Endothelial cell of umbilical vein (primary cell): ENCODE data around the gene LITAFD. TPM values are rescaled to one million over a fixed set of nuclear protein-coding genes. Genes with fewer than 3 reads are reported as not detected.

Experiments used
- BruUV-seq: library from RNA; stranded (reverse); fragments of 400-500 nt; replicated peaks from 2 replicates; lab custom pipeline; 2021; lab: Mats Ljungman, UMichigan
- CTCF ChIA-PET: fragments of 300-600, 350-600 bp; sonication (Branson Sonifier 250); formaldehyde crosslinking; loops from one replicate; lab custom pipeline; 2021; ENCODE audit warnings: antibody characterized with exemption, inconsistent platforms; lab: Charles Lee
- POLR2A ChIA-PET: fragments of 300-600, 350-600 bp; sonication (Branson Sonifier 250); formaldehyde crosslinking; loops from one replicate; lab custom pipeline; 2021; ENCODE audit warnings: antibody characterized with exemption, inconsistent platforms; lab: Charles Lee
- DNase-seq: peaks from one replicate; pipeline ENCODE4 v3.0.0-alpha.2; 2011; ENCODE audit warnings: low read depth, low spot score
- FAIRE-seq: peaks from 2 replicates; lab custom pipeline; 2011; peaks lifted over from hg19 to GRCh38; lab: Jason Lieb, UNC
- H2AFZ ChIP-seq: 2 replicates; pipeline ENCODE4 v1.6.0; 2012; ENCODE audit warnings: low read depth, low read length, control low read depth, inconsistent platforms
- H3K27ac ChIP-seq: 2 replicates; pipeline ENCODE4 v1.5.1; 2011; ENCODE audit warnings: low read depth, mild to moderate bottlenecking, control low read depth, low read length, moderate library complexity; ENCODE audit not compliant: insufficient read depth
- H3K27me3 ChIP-seq, 2 experiments: 2 replicates each; pipeline versions ENCODE4 v1.6.0 to v1.6.1; 2011; ENCODE audit warnings: low read length in 2 of 2, mixed read lengths in 1 of 2; ENCODE audit not compliant: control insufficient read depth in 2 of 2, insufficient read depth in 2 of 2
- H3K36me3 ChIP-seq, 2 experiments: 2 replicates in 1 of 2; 3 replicates in 1 of 2; pipeline ENCODE4 v1.5.1; 2011; ENCODE audit warnings: low read length in 2 of 2, mild to moderate bottlenecking in 1 of 2, moderate library complexity in 1 of 2; ENCODE audit not compliant: control insufficient read depth in 2 of 2, insufficient read depth in 2 of 2; ENCODE audit errors: extremely low read depth in 1 of 2
- H3K4me1 ChIP-seq: 3 replicates; pipeline ENCODE4 v1.5.1; 2011; ENCODE audit warnings: mild to moderate bottlenecking, low read length; ENCODE audit not compliant: control insufficient read depth, insufficient read depth; ENCODE audit errors: extremely low read depth
- H3K4me2 ChIP-seq: 2 replicates; pipeline ENCODE4 v1.6.1; 2011; ENCODE audit warnings: low read length, control low read depth, mixed read lengths; ENCODE audit not compliant: insufficient read depth
- H3K4me3 ChIP-seq, 3 experiments: fragments of 200-600 bp in 1 of 3; sonication (generic), shearing (Covaris generic) in 1 of 3; replicated peaks in 1 of 3; 2 replicates each; pipeline ENCODE4 v1.5.1; 2011 to 2016; ENCODE audit warnings: control low read depth in 3 of 3, low read length in 3 of 3, mild to moderate bottlenecking in 2 of 3, inconsistent platforms in 1 of 3, low read depth in 1 of 3, moderate library complexity in 1 of 3; ENCODE audit not compliant: insufficient read depth in 1 of 3
- H3K79me2 ChIP-seq: 2 replicates; pipeline ENCODE4 v1.6.0; 2012; ENCODE audit warnings: low read length, inconsistent platforms; ENCODE audit not compliant: control insufficient read depth, insufficient read depth
- H3K9ac ChIP-seq: replicated peaks from 2 replicates; pipeline ENCODE3; 2011; ENCODE audit warnings: low read length, control low read depth; ENCODE audit not compliant: insufficient read depth; ENCODE audit errors: extremely low read depth
- H3K9me1 ChIP-seq: replicated peaks from 3 replicates; pipeline ENCODE4 v1.6.0; 2011; ENCODE audit warnings: mild to moderate bottlenecking, low read length; ENCODE audit not compliant: control insufficient read depth, insufficient read depth; ENCODE audit errors: extremely low read depth
- H3K9me3 ChIP-seq: replicated peaks from 2 replicates; pipeline ENCODE4 v1.5.1; 2012; ENCODE audit warnings: low read length, inconsistent platforms; ENCODE audit not compliant: control insufficient read depth, insufficient read depth
- H4K20me1 ChIP-seq: replicated peaks from 2 replicates; pipeline ENCODE3; 2011; ENCODE audit warnings: mild to moderate bottlenecking, low read length; ENCODE audit not compliant: control insufficient read depth, insufficient read depth; ENCODE audit errors: extremely low read depth
- EZH2 ChIP-seq: IDR thresholded peaks from 2 replicates; pipeline ENCODE4 v1.6.1; 2012; ENCODE audit warnings: borderline replicate concordance, low read depth, mild to moderate bottlenecking, moderate library complexity, low read length, inconsistent platforms; ENCODE audit not compliant: severe bottlenecking
- FOS ChIP-seq: IDR thresholded peaks from 2 replicates; pipeline ENCODE4 v1.6.1; 2011; ENCODE audit warnings: mild to moderate bottlenecking, low read length, moderate library complexity, borderline replicate concordance; ENCODE audit not compliant: insufficient read depth
- GATA2 ChIP-seq: IDR thresholded peaks from 2 replicates; pipeline ENCODE4 v1.7.0; 2011; ENCODE audit warnings: low read depth, mild to moderate bottlenecking, moderate library complexity, mixed read lengths, low read length; ENCODE audit not compliant: insufficient read length, insufficient read depth
- JUN ChIP-seq: IDR thresholded peaks from 2 replicates; pipeline ENCODE4 v1.6.1; 2011; ENCODE audit warnings: borderline replicate concordance, low read depth; ENCODE audit not compliant: insufficient read length, insufficient read depth
- MAX ChIP-seq: IDR thresholded peaks from 2 replicates; pipeline ENCODE4 v1.6.1; 2011; ENCODE audit not compliant: insufficient read depth, insufficient read length
- MYC ChIP-seq: IDR thresholded peaks from one replicate; pipeline ENCODE4 v1.6.1; 2011; ENCODE audit warnings: mild to moderate bottlenecking, low read depth, low read length
- POLR2A ChIP-seq: IDR thresholded peaks from 2 replicates; pipeline ENCODE4 v1.6.1; 2012; ENCODE audit warnings: low read depth, mild to moderate bottlenecking, control low read depth, low read length
- POLR2AphosphoS5 ChIP-seq: IDR thresholded peaks from 2 replicates; pipeline ENCODE4 v1.6.1; 2012; ENCODE audit warnings: low read depth, mild to moderate bottlenecking, control low read depth, low read length, moderate library complexity; ENCODE audit not compliant: insufficient read depth
- dilution Hi-C: fragments of 300-500 bp; cut with MboI; formaldehyde crosslinking; loops from one replicate; pipeline ENCODE4 v1.15.0; 2019; ENCODE audit warnings: low sequenced_read_pairs; ENCODE audit not compliant: extremely low pct_ligation_motif_present
- intact Hi-C: fragments of 100-400 bp; cut with micrococcal nuclease; formaldehyde crosslinking; loops from one replicate; pipeline ENCODE4 v1.10.0; 2022
- polyA plus RNA-seq, 4 experiments: library from polyadenylated mRNA; depleted of rRNA in 3 of 4; stranded (reverse) in 3 of 4; unstranded in 1 of 4; fragments of >200 nt; gene quantifications; 2 replicates each; pipeline versions ENCODE4 v1.2.1 to v1.2.3, GENCODE V29; 2011 to 2012; ENCODE audit warnings: missing spikeins in 1 of 4
- total RNA-seq: library from RNA; stranded (reverse); gene quantifications from 2 replicates; pipeline ENCODE4 v1.2.3, GENCODE V29; 2021
- TF ChIP-seq, protein P1 (sequence below), 2 donors: IDR thresholded peaks; 1 replicate in 1 of 2; 2 replicates in 1 of 2; pipeline ENCODE4 v1.5.1; 2011; ENCODE audit warnings: low read length in 2 of 2, mild to moderate bottlenecking in 2 of 2, moderate library complexity in 2 of 2, control low read depth in 1 of 2, inconsistent platforms in 1 of 2, low read depth in 1 of 2; ENCODE audit not compliant: insufficient read depth in 1 of 2; ENCODE audit errors: extremely low read depth in 1 of 2

LITAFD gene
- total and polyA plus RNA-seq, 2 donors (not counting 3 experiments of a cell fraction or from before 2014, with no cell fraction given) = not detected

DNA sequence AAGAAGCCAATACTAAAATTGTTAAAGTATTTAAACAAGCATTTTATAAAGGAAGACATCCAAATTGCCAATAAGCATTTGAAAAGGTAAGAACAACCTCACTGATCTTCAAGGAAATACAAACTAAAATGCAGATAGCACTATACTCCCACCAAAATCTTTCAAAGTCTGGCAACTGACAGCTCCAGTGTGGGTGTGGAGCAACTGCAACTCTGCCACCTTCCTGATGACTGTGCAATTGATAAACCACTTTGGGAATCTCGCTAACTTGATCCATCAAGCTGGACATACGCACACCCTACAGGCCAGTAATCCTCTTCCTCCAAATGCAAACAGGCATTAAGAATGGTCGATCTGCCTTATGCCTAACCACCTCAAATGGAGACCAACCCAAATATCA is 31.9 kb downstream of the LITAFD start:
- intact Hi-C loops = no loop called here
- CTCF ChIA-PET = interaction anchor here (0.7 to 1.5 kb wide), 4 partner anchors 13 to 221 kb away, joined by 3 to 8 read pairs (median 4); no protein-coding TSS in a partner anchor
- no peak overlapping the region for H3K4me3 ChIP-seq
- no TSS peak for BruUV-seq
- DNase-seq = no peak
- H3K9me1 ChIP-seq = no peaks in the 10 kb centered on the region
- H4K20me1 ChIP-seq = no peaks in the 10 kb centered on the region
- H3K27ac ChIP-seq = no peak overlapping the region
- no peak for TF ChIP-seq GATA2
- TF ChIP-seq FOS = no peak
- no peak for TF ChIP-seq MAX
- no peak for TF ChIP-seq EZH2
- no peak for TF ChIP-seq POLR2AphosphoS5
- TF ChIP-seq, protein P1, sequence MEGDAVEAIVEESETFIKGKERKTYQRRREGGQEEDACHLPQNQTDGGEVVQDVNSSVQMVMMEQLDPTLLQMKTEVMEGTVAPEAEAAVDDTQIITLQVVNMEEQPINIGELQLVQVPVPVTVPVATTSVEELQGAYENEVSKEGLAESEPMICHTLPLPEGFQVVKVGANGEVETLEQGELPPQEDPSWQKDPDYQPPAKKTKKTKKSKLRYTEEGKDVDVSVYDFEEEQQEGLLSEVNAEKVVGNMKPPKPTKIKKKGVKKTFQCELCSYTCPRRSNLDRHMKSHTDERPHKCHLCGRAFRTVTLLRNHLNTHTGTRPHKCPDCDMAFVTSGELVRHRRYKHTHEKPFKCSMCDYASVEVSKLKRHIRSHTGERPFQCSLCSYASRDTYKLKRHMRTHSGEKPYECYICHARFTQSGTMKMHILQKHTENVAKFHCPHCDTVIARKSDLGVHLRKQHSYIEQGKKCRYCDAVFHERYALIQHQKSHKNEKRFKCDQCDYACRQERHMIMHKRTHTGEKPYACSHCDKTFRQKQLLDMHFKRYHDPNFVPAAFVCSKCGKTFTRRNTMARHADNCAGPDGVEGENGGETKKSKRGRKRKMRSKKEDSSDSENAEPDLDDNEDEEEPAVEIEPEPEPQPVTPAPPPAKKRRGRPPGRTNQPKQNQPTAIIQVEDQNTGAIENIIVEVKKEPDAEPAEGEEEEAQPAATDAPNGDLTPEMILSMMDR (IDR thresholded peaks at IDR 0.05; ENCODE audit: extremely low read depth in 1 of 2, insufficient read depth in 1 of 2, low read depth in 1 of 2, low read length in 2 of 2) = no peak
- no peak for TF ChIP-seq JUN
- no peak for TF ChIP-seq MYC
- no peak for TF ChIP-seq POLR2A
- peaks cover 33 to 36% of the 10 kb centered on the region in 2 experiments for H3K36me3 ChIP-seq
- H3K27me3 ChIP-seq = no peaks in the 10 kb centered on the region
- POLR2A ChIA-PET = no interaction called here
- peaks cover 22% of the 10 kb centered on the region for H3K79me2 ChIP-seq
- H2AFZ ChIP-seq = no peak overlapping the region
- H3K4me2 ChIP-seq = no peak overlapping the region
- dilution Hi-C loops = no loop called here
- no peaks in the 10 kb centered on the region for H3K4me1 ChIP-seq
- no peak for FAIRE-seq
- no peak overlapping the region for H3K9ac ChIP-seq
- H3K9me3 ChIP-seq = no peaks in the 10 kb centered on the region
